GM18868 (cell line): Measurements from ENCODE around the gene RHOF.
"Not testable (repeated sequence)": the region's sequence is repeated elsewhere in the genome, so short reads cannot be mapped to it uniquely, and the experiment has no call there.

ENCODE experiments used
- ATAC-seq: cut with Tn5 transposase; IDR thresholded peaks from one replicate; pipeline ENCODE4 v1.9.1; 2021; ENCODE audit warnings: mild to moderate bottlenecking, moderate library complexity; ENCODE audit not compliant: unreplicated experiment

Gene RHOF

GRCh38 chr12:121793838-121794533 lies 498 bp upstream of the RHOF start:
- peak; percentile 48 for ATAC-seq

GRCh38 chr12:121792607-121793439 lies 665 bp downstream of the RHOF start:
- no peak for ATAC-seq

GRCh38 chr12:121791671-121792551 lies 1.6 kb downstream of the RHOF start:
- no peak for ATAC-seq

GRCh38 chr12:121790785-121791184 lies 2.7 kb downstream of the RHOF start:
- ATAC-seq = not testable (repeated sequence)

GRCh38 chr12:121789800-121790728 lies 3.4 kb downstream of the RHOF start:
- peak; percentile 45 for ATAC-seq

GRCh38 chr12:121789233-121789781 lies 4.2 kb downstream of the RHOF start:
- ATAC-seq = peak; percentile 20

GRCh38 chr12:121788176-121788818 lies 5.2 kb downstream of the RHOF start:
- no peak for ATAC-seq

GRCh38 chr12:121787063-121788025 lies 6.1 kb downstream of the RHOF start:
- ATAC-seq = no peak

GRCh38 chr12:121786440-121786825 lies 7.1 kb downstream of the RHOF start:
- no peak for ATAC-seq

GRCh38 chr12:121784460-121784859 lies 9.0 kb downstream of the RHOF start:
- ATAC-seq = no peak

GRCh38 chr12:121783766-121784165 lies 9.7 kb downstream of the RHOF start:
- ATAC-seq = no peak

- peak; percentile 72 for ATAC-seq
Measured at GRCh38 chr12:121781998-121782979, 11.2 kb downstream of the RHOF start.

GRCh38 chr12:121781484-121781997 lies 11.9 kb downstream of the RHOF start:
- peak; percentile 24 for ATAC-seq

- no peak for ATAC-seq
Measured at GRCh38 chr12:121780429-121780828, 13.1 kb downstream of the RHOF start.

GRCh38 chr12:121779422-121779895 lies 14.0 kb downstream of the RHOF start:
- no peak for ATAC-seq

GRCh38 chr12:121778567-121779421 lies 14.7 kb downstream of the RHOF start:
- ATAC-seq = no peak
